SW 1271 (cell line): ENCODE measurements around the gene SLC44A4.

Experiments
- DNase-seq, 2 experiments: peaks; one replicate each; lab custom pipeline; 2025; lab: John Stamatoyannopoulos, UW

The SLC44A4 gene

GRCh38 chr6:31901415-31901952 lies 22.7 kb upstream of the SLC44A4 start:
- peak; percentile 26 to 62 for DNase-seq

GRCh38 chr6:31900917-31901414 lies 22.2 kb upstream of the SLC44A4 start:
- DNase-seq, result no peak

DNA sequence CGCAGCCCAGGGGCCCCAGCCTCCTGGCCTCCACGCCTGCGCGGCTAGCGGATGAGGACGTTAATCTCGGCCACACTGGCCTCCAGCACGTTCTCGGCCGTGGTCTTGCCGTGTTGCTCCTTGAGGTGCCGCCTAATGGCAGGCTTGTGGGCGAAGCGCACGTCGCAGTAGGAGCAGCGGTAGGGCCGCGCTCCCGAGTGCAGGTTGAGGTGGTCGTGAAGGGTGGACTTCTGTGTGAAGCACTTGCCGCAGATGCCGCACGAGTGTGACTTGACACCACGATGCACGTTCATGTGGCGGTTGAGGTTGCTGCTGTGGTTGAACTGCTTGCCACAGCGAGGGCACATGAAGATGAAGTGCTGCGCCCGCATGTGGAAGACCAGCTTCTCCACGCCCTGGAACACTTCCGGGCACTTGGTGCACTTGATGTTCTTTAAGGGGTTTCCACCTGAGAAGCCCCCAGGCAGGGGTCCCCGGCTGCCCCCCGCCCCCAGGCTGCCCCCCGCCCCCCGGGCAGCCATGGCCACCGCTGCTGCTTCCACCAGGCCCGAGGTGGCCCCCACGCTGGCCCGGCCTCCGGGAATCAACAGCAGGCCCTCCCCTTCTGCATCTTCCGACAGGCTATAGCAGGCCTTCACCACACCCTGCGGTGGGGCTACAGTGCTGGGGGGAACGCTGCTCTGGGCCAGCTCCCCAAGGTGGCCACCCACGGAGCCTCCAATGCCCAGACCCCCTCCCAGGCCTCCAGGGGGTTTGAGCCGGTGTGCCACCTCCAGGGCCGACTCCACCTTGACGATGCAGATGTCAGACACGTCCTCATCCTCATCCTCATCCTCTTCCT lies 21.3 kb upstream of the SLC44A4 start:
- no peak for DNase-seq

- DNase-seq, result no peak
Observed at GRCh38 chr6:31899215-31899614, 20.4 kb upstream of the SLC44A4 start.

DNA sequence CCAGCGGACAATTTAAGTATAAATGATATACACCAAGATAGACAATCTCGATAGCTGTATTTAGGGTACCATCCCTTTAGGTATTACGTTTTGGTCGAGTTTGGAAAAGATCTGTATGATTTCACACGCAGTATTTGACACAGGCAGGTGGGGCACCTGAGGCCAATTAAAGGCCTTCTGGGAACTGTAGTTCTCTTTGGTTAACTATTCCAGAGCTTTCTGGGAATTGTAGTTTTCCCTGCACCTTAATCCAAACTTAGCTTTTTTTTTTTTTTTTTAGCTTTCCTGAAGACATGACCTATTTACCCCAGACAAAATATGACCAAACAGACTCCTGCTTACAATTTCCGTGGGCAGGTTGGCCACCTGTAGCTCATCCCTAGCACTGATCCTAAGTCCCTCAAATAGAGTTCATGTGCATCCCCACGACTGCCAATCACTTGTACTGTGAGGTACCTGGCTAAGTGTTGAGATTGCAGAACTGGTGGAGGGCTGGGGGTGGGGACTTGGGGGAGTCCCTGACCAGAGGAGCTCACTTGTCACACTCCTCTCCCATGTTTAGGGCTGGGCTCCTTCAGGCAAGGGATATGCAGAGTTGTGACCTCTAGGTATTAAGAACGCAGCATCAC lies 19.7 kb upstream of the SLC44A4 start:
- DNase-seq, result peak; percentile 53 to 79

DNA sequence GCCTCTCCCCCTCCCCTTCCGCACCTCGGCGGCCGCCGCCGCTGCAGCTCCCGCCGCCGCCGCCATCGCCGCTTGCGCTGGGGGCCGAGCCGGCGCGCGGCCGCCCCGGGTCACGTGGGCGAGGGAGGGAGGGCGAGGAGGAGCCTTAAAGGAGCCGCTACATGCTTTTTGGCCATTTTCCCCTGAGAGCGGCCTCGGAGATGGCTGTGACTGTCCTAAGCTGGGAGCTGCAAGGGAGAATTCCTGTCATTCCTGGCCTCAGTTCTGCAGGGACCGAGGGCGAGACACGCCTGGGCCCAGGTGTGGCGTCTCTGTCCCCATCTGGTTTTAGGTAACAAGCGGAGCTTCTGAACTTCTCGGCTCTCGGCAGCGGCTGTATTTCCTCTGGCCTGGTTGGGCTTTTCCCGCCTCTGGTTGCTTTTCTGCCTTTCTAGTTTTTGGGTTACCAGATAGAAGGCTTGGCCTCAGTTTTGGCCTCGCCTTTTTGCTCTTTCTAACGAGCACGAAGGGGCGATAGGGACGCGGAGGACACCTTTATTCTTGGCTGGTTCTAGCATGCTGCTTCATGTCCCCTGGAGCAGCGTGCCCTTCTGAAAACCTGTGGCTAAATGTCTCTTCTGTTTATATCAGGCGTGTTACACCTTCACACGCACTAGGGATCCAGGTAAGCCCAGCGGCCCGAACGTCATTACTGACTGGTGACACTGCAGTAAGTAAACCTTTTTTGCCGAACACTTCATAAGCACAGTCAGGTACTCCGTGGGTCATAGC lies 19.0 kb upstream of the SLC44A4 start, which contains the start of gene EHMT2:
EHMT2 (minus strand) TSS at position 87 of the 771 bp plus-strand sequence; CDS start at position 66, 21 bp downstream.
- DNase-seq, result peak; percentile 29 to 83

DNA sequence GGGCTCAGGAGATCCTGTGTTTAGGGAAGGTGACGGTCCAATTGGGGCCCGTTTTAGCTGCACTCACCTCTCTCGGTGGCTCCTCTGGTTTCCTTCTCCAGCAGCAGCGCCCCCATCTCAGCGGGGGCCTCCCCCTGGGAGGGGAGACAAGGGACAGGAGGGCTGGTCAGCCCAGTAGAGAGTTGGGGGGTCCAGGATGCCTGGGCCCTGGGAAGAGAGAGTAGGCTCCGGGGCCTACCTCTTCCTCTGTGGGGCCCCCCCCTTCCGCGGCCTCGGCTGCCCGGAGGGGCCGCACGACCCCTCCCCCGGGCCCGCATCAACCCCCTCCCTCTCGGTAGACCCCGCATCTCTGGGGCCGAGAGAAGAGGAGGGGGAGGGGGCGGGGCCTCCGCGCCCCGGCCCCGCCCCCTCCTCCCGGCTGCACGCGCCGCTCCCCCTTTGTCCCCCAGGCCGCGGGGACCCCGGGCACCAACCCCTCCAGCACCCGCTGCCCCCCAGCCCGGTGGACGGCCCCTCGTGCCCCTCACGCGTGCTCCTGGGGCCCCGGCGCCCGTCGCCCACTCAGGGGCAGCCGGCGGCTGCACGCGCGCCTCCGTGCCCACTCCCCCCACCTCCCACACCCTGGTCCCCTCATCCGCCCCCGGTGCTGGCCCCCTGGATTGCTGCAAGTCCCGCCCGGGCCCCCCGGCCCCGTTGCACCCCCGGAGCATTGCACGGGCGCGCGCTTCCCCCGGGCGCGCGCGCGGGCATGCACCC lies 18.2 kb upstream of the SLC44A4 start:
- no peak for DNase-seq

- no peak for DNase-seq
Observed at GRCh38 chr6:31896493-31896855, 17.7 kb upstream of the SLC44A4 start.

DNA sequence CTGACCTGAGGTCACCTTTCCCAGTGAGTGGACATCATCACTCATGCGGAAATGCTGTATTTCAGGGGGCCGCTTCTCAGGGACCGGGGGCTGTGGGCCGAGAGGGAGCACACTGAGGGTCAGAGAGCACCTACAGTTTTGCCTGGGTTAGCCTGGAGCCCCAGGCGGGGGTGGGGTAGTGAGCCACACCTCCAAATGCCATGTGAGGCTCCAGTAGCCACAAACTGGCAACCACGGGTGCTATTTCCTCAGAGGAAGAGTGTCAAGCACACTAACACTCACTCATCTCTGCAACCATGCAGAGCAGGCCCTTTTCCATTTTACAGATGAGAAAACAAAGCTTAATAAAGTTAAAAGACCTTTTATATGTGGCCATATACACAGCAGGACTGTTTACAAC lies 14.0 kb upstream of the SLC44A4 start:
- DNase-seq, result no peak

- no peak for DNase-seq
Observed at GRCh38 chr6:31889331-31889972, 10.7 kb upstream of the SLC44A4 start.

DNA sequence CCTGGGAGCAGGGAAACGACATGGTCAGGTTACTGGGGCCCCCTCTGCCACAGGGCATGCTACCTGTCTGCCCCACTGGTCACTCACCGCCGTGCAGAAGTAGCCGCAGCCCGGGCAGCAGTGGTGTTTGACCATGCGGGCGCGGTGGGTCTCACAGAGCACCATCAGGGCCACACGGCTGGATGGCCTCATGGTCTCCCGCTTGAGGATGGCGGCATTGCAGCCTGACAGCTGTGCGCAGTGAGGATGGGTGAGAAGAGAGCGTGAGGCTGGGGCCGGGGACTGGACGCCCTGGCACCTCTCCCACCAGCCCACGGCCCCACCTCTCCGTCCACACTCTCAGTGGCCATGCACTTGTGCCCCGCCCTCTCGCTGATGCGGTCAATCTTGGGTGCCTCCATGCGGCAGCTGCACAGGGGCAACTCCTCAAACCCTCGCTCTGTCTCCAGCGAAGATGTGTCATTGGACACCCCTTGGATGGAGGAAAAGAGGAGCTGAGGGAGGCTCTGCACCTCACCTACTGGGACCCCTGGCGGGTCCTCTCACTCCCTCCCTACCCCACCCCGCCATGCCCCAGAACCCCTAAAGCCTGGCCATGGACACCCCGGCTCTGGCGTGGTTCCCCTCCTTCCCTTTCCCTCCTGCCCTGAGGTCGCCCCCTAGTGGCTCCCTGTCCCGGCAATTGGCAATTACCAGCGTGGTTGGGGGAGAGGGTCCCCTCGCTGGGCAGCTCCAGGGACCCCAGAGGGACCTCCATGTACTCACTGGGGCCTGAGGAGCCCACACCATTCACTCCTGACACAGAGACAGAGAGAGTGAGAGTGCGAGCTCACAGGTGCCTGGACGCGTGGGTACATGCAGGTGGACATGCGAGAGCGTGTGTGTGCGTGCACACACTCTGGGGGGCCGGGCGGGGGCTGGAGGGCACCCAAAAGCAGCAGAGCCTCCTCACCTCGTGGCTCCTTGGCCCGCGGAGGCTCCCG lies 9.8 kb upstream of the SLC44A4 start:
- no peak for DNase-seq

GRCh38 chr6:31887173-31888007 lies 8.6 kb upstream of the SLC44A4 start:
- DNase-seq, result no peak

GRCh38 chr6:31886541-31886991 lies 7.8 kb upstream of the SLC44A4 start:
- no peak for DNase-seq

DNA sequence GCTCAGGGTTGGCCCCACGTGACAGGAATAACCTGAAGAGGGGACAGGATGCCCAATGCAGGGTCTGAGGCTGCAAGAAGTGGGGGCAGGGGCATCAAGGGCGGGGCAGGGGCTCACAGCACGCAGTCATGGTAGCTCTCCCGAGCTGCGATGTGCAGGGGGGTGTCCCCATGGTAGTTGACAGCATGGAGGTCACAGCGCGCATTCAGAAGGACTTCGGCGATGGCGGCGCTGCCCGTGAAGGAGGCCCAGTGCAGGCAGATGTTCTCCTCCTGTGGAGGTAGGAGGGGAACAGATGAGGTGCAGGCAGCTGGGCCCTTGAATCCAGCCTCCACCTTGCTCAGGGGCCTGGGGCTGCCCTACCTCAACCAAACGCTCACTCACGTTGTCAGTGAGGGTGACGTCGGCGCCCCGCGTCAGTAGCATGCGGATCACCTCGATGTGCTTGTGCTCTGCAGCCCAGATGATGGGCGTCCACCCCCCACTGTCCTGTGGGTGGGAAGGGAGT lies 5.8 kb upstream of the SLC44A4 start:
- DNase-seq, result no peak

- DNase-seq, result no peak
Observed at GRCh38 chr6:31883676-31884075, 4.9 kb upstream of the SLC44A4 start.

- no peak for DNase-seq
Observed at GRCh38 chr6:31882344-31882743, 3.5 kb upstream of the SLC44A4 start.

DNA sequence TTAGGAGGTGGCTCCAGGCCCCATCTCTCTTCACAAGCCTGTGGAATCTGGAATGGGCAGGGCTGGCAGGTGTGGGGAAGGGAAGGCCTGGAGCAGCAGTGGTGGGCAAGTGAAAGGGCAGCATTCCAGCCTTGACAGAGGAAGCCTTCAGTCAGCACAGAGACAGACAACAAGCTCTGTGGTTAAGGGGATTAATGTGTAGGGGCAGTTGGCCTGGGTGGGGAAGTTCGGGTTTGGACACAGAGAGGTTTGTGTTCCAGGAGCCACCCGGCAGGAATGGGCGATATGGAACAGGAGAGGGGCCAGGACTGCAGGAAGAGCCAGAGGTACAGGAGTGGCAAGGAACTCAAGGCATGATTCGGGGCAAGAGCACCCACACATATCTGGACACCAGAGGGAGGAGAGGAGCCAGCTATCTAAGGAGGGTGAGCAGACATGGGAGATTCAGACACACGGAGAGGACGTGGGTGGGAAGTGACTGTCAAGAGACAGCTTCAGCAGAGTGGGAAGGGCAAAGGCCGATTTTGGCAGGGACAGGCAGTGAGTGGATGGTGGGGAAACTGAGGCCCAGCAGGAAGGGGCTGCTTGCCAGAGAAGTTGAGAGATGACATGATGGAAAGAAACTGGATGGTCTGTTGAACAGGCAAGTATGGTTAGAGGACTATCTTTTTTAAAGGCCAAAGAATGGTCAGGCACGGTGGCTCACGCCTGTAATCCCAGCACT lies 2.5 kb upstream of the SLC44A4 start:
- no peak for DNase-seq

GRCh38 chr6:31880616-31881015 lies 1.8 kb upstream of the SLC44A4 start:
- no peak for DNase-seq
